Measurements from ENCODE around the gene CIDEB.
A peak's percentile ranks its signal among the peaks of the same experiment; 100 is the strongest.

CIDEB gene

DNA sequence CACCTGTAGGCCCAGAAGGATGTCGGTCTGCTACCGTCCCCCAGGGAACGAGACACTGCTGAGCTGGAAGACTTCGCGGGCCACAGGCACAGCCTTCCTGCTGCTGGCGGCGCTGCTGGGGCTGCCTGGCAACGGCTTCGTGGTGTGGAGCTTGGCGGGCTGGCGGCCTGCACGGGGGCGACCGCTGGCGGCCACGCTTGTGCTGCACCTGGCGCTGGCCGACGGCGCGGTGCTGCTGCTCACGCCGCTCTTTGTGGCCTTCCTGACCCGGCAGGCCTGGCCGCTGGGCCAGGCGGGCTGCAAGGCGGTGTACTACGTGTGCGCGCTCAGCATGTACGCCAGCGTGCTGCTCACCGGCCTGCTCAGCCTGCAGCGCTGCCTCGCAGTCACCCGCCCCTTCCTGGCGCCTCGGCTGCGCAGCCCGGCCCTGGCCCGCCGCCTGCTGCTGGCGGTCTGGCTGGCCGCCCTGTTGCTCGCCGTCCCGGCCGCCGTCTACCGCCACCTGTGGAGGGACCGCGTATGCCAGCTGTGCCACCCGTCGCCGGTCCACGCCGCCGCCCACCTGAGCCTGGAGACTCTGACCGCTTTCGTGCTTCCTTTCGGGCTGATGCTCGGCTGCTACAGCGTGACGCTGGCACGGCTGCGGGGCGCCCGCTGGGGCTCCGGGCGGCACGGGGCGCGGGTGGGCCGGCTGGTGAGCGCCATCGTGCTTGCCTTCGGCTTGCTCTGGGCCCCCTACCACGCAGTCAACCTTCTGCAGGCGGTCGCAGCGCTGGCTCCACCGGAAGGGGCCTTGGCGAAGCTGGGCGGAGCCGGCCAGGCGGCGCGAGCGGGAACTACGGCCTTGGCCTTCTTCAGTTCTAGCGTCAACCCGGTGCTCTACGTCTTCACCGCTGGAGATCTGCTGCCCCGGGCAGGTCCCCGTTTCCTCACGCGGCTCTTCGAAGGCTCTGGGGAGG, 3.1 kb upstream of the CIDEB start, which contains the start of gene LTB4R:
TSS of gene LTB4R (plus strand) at position 857 of the 959 bp plus-strand sequence. CDS start 4,150 bp downstream, outside the sequence.
- no peak within 1 kb of the TSS for H3K4me3 ChIP-seq (ENCODE audit: low read depth, low read length)
- TF ChIP-seq, protein P1, sequence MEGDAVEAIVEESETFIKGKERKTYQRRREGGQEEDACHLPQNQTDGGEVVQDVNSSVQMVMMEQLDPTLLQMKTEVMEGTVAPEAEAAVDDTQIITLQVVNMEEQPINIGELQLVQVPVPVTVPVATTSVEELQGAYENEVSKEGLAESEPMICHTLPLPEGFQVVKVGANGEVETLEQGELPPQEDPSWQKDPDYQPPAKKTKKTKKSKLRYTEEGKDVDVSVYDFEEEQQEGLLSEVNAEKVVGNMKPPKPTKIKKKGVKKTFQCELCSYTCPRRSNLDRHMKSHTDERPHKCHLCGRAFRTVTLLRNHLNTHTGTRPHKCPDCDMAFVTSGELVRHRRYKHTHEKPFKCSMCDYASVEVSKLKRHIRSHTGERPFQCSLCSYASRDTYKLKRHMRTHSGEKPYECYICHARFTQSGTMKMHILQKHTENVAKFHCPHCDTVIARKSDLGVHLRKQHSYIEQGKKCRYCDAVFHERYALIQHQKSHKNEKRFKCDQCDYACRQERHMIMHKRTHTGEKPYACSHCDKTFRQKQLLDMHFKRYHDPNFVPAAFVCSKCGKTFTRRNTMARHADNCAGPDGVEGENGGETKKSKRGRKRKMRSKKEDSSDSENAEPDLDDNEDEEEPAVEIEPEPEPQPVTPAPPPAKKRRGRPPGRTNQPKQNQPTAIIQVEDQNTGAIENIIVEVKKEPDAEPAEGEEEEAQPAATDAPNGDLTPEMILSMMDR (IDR thresholded peaks at IDR 0.05; ENCODE audit: low read depth, low read length) = peak; percentile 17
- peak; percentile 81 for DNase-seq (ENCODE audit: low read depth, low spot score)
- in situ Hi-C loops (cut with HindIII; ENCODE audit: low sequenced_read_pairs) = no loop called here

DNA sequence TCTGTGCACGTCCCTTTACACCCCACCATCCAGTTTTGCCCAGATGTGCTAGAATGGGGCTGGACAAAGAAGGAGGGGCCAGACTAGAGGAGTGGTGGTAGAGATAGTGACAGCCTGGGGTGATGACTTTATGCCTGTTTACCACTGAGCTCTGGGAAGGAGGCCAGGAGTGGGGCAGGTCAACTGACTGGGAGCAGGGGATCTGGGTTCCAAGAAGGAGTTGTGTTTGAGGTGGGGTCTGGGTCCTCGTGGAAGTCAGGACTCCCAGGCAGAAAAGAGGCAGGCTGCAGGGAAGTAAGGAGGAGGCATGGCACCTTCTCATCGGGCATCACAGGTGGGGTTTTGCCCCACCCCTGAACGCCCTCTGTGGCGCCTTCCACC, 2.5 kb upstream of the CIDEB start:
- H3K4me3 ChIP-seq (ENCODE audit: low read depth, low read length) = no peak overlapping the region
- no peak for DNase-seq (ENCODE audit: low read depth, low spot score)
- TF ChIP-seq, protein P1 (IDR thresholded peaks at IDR 0.05; ENCODE audit: low read depth, low read length) = no peak
- in situ Hi-C loops (cut with HindIII; ENCODE audit: low sequenced_read_pairs) = no loop called here

DNA sequence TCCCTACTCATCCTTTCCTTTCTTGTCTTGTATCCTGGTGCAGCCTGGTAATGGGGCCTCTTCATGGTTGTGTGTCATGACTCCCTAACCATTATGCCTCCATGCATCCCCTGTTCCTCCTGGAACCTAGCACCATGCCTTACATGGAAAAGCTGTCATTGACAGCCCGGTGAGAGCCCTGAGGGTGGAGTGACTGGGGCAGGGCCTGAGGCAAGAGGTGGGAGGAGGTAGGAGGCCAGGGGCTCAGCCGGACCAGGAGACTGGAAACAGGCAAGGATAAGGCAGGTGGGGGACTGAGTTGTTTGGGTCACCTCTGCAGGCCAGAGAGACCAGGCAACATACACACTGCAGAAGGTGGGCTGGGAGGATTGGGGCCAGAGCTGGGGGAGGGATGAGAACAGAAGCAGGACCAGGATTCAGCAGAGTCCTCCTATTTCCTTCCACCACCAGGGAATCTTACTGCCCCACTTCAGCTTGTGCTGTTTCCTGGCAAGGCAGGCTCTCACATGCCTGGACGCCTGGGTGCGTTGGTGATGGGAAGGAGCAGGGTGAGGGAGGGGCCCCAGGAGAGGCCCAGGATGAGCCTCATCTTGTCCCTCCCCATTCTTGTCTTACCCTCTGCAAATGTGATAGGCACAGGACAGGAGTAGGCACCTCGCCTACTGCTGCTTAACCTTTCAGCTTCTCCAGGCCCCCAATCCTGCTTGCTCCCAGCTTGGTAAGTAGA, 1.9 kb upstream of the CIDEB start, which contains the start of gene LTB4R2:
TSS of gene LTB4R2 (plus strand) at position 603 of the 727 bp plus-strand sequence. CDS start 525 bp downstream, outside the sequence.
- no peak for DNase-seq (ENCODE audit: low read depth, low spot score)
- TF ChIP-seq, protein P1 (IDR thresholded peaks at IDR 0.05; ENCODE audit: low read depth, low read length) = no peak
- in situ Hi-C loops (cut with HindIII; ENCODE audit: low sequenced_read_pairs) = no loop called here
- no peak within 1 kb of the TSS for H3K4me3 ChIP-seq (ENCODE audit: low read depth, low read length)

DNA sequence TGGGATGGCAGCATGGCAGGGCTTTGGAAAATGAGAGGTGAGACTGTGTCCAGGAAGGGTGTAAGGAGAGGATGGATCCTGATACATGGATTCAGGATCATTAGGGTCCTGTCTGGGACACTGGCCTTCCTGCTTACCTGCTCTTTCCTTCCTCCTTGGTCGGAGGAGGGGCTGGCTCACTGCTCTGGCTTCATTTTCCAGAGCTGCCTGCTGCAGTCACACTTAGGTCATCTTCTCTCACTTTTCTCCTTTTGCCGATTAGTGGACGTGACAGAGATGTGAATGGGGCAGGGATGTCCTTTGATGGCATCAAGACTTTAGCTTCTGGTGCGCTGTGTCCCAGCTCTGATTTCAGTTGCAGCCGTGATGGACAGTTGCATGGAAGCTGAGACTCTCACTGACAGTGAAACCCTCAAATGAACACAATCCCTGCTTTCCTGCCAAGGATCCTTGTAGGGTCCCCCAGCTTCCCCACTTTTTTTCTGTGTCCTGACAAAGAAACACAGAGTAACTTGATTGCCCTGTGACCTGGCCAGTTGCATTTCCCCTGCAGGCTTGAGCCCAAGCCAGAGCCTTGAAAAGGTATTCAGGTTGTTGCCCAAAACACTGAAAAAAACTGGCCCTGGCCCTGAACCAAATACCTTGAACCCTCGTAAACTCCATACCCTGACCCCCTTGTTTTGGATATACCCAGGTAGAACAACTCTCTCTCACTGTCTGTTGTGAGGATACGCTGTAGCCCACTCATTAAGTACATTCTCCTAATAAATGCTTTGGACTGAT, 756 bp upstream of the CIDEB start:
- TF ChIP-seq, protein P1 (IDR thresholded peaks at IDR 0.05; ENCODE audit: low read depth, low read length) = no peak
- no peak overlapping the region for H3K4me3 ChIP-seq (ENCODE audit: low read depth, low read length)
- DNase-seq (ENCODE audit: low read depth, low spot score) = no peak
- in situ Hi-C loops (cut with HindIII; ENCODE audit: low sequenced_read_pairs) = no loop called here

DNA sequence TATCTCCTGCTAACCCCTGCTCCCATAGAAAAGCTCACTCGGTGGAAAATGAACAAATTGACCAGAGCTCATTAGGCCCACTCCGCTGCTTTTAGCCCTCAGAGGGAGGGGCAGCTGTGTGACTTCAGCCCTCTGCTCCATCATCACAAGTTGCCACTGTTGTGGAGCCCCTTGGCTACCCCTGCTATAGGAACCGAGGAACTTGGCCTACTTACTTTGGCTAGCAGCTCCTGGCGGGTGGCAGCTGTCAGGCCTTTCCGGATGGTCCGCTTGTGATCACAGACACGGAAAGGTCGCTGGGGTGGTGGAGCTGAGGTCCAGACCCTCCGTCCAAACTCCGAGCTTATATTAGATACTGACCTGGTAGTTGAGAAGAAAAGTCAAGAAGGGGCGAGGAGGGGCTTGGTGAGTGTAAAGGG, 612 bp downstream of the CIDEB start:
- DNase-seq (ENCODE audit: low read depth, low spot score) = no peak
- in situ Hi-C loops (cut with HindIII; ENCODE audit: low sequenced_read_pairs) = no loop called here
- TF ChIP-seq, protein P1 (IDR thresholded peaks at IDR 0.05; ENCODE audit: low read depth, low read length) = no peak
- no peak overlapping the region for H3K4me3 ChIP-seq (ENCODE audit: low read depth, low read length)

DNA sequence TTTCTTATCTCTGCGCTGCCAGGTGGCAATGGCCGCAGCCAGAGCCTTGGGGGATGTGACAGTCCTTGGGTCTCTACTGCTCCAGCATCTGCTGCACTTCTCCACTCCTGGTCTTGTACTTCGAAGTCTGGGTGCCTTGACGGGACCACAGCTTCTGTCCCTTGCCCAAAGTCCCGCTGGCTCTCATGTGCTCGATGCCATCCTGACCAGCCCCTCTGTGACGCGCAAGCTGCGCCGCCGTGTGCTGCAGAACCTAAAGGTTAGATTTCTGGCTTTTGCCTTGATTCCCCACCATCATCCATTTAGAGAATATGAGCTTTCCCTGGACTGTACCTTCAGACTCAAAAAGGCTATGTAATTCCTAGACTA, 3.8 kb downstream of the CIDEB start:
- no peak overlapping the region for H3K4me3 ChIP-seq (ENCODE audit: low read depth, low read length)
- DNase-seq (ENCODE audit: low read depth, low spot score) = no peak
- TF ChIP-seq, protein P1 (IDR thresholded peaks at IDR 0.05; ENCODE audit: low read depth, low read length) = no peak
- in situ Hi-C loops (cut with HindIII; ENCODE audit: low sequenced_read_pairs) = no loop called here

Data from astrocyte of the spinal cord (primary cell).